ENCODE results near the gene HES2. TPM values are rescaled to one million over a fixed set of nuclear protein-coding genes. Genes with fewer than 3 reads are reported as not detected.
"Not testable (repeated sequence)": the region's sequence is repeated elsewhere in the genome, so short reads cannot be mapped to it uniquely, and the experiment has no call there.

HES2 gene
- total RNA-seq, 4 donors from 2014 or later = 2.5 to 15.9 (median 5.2) TPM

- H3K4me3 ChIP-seq = no peak overlapping the region
- peaks cover 0 to 5% (median 0%) of the 10 kb centered on the region in 4 donors for H3K4me1 ChIP-seq
- H3K27me3 ChIP-seq = peaks cover 0 to 3% of the 10 kb centered on the region in 2 donors
- no peak for TF ChIP-seq CTCF (IDR thresholded peaks at IDR 0.05)
- TF ChIP-seq POLR2A (IDR thresholded peaks at IDR 0.05) = no peak
- H3K9me3 ChIP-seq = no peaks in the 10 kb centered on the region
- H3K27ac ChIP-seq = no peak overlapping the region
- no peaks in the 10 kb centered on the region for H3K36me3 ChIP-seq
- no peak for DNase-seq
Measured at GRCh38 chr1:6435129-6435528, 15.4 kb upstream of the HES2 start.

- Histone ChIP-seq H3K27ac (no peak overlapping the region), H3K36me3 (no peaks in the 10 kb centered on the region), H3K27me3 (no peaks in the 10 kb centered on the region), H3K4me1 (no peaks in the 10 kb centered on the region), H3K9me3 (no peaks in the 10 kb centered on the region), H3K4me3 (no peak overlapping the region)
- DNase-seq = no peak
- no peak for TF ChIP-seq CTCF (IDR thresholded peaks at IDR 0.05)
- no peak for TF ChIP-seq POLR2A (IDR thresholded peaks at IDR 0.05)
Measured at GRCh38 chr1:6434186-6434585, 14.5 kb upstream of the HES2 start.

- H3K4me1 ChIP-seq, DNase-seq, H3K4me3 ChIP-seq, H3K27me3 ChIP-seq, H3K36me3 ChIP-seq, H3K27ac ChIP-seq, H3K9me3 ChIP-seq: not testable (repeated sequence)
Measured at GRCh38 chr1:6431645-6432579, 12.2 kb upstream of the HES2 start.

GRCh38 chr1:6429660-6430411 lies 10.1 kb upstream of the HES2 start:
- peaks cover 0 to 20% (median 4%) of the 10 kb centered on the region in 4 donors for H3K4me1 ChIP-seq
- H3K9me3 ChIP-seq, H3K4me3 ChIP-seq, H3K27me3 ChIP-seq, H3K36me3 ChIP-seq, H3K27ac ChIP-seq: not testable (repeated sequence)
- DNase-seq = peak in 1 of 3 donors; percentile 44

GRCh38 chr1:6428453-6428852 lies 8.7 kb upstream of the HES2 start:
- Histone ChIP-seq H3K27me3 (peaks cover 0 to 22% of the 10 kb centered on the region in 2 donors), H3K4me1 (peaks cover 3 to 34% (median 14%) of the 10 kb centered on the region in 4 donors)
- H3K27ac ChIP-seq, H3K36me3 ChIP-seq, H3K4me3 ChIP-seq, H3K9me3 ChIP-seq, DNase-seq: not testable (repeated sequence)

- H3K4me1 ChIP-seq = peaks cover 3 to 39% (median 16%) of the 10 kb centered on the region in 4 donors
- peaks cover 0 to 22% of the 10 kb centered on the region in 2 donors for H3K27me3 ChIP-seq
- no peak for TF ChIP-seq POLR2A (IDR thresholded peaks at IDR 0.05)
- TF ChIP-seq CTCF (IDR thresholded peaks at IDR 0.05) = no peak
- peak overlapping the region in 1 of 4 donors; percentile 16 for H3K27ac ChIP-seq
- peak in 1 of 3 donors; percentile 73 for DNase-seq
- H3K4me3 ChIP-seq = no peak overlapping the region
- no peaks in the 10 kb centered on the region for H3K36me3 ChIP-seq
- H3K9me3 ChIP-seq = no peaks in the 10 kb centered on the region
Measured at GRCh38 chr1:6427441-6428390, 8.0 kb upstream of the HES2 start.

All from Peyer's patch (tissue), 4 donors.